ENCODE data around the gene PIEZO2.

The PIEZO2 gene

GRCh38 chr18:10858477-10858876 is 290.9 kb downstream of the PIEZO2 start:
- no peaks in the 10 kb centered on the region for H3K27me3 ChIP-seq (replicated peaks; ENCODE audit: control insufficient read depth, insufficient read depth, low read length)
- no peak overlapping the region for H3K4me3 ChIP-seq (replicated peaks; ENCODE audit: low read depth, low read length)
- no peak for DNase-seq (ENCODE audit: extremely low read depth, insufficient read length)
- H3K36me3 ChIP-seq (ENCODE audit: control insufficient read depth, insufficient read depth, low read length) = peaks cover 1% of the 10 kb centered on the region
- TF ChIP-seq CTCF (IDR thresholded peaks at IDR 0.05; ENCODE audit: insufficient read depth, low read length, poor library complexity, severe bottlenecking) = no peak

- Histone ChIP-seq H3K4me3 (replicated peaks; ENCODE audit: low read depth, low read length) (no peak overlapping the region), H3K36me3 (ENCODE audit: control insufficient read depth, insufficient read depth, low read length) (peaks cover 1% of the 10 kb centered on the region), H3K27me3 (replicated peaks; ENCODE audit: control insufficient read depth, insufficient read depth, low read length) (no peaks in the 10 kb centered on the region)
- no peak for DNase-seq (ENCODE audit: extremely low read depth, insufficient read length)
- TF ChIP-seq CTCF (IDR thresholded peaks at IDR 0.05; ENCODE audit: insufficient read depth, low read length, poor library complexity, severe bottlenecking) = no peak
Measured at GRCh38 chr18:10856132-10856531, 293.2 kb downstream of the PIEZO2 start.

- Histone ChIP-seq H3K36me3 (ENCODE audit: control insufficient read depth, insufficient read depth, low read length) (peaks cover 1% of the 10 kb centered on the region), H3K4me3 (replicated peaks; ENCODE audit: low read depth, low read length) (no peak overlapping the region), H3K27me3 (replicated peaks; ENCODE audit: control insufficient read depth, insufficient read depth, low read length) (no peaks in the 10 kb centered on the region)
- peak; percentile 9 for TF ChIP-seq CTCF (IDR thresholded peaks at IDR 0.05; ENCODE audit: insufficient read depth, low read length, poor library complexity, severe bottlenecking)
- DNase-seq (ENCODE audit: extremely low read depth, insufficient read length) = no peak
Measured at GRCh38 chr18:10852385-10853303, 296.7 kb downstream of the PIEZO2 start.

- Histone ChIP-seq H3K36me3 (ENCODE audit: control insufficient read depth, insufficient read depth, low read length) (peaks cover 1% of the 10 kb centered on the region), H3K4me3 (replicated peaks; ENCODE audit: low read depth, low read length) (no peak overlapping the region), H3K27me3 (replicated peaks; ENCODE audit: control insufficient read depth, insufficient read depth, low read length) (no peaks in the 10 kb centered on the region)
- DNase-seq (ENCODE audit: extremely low read depth, insufficient read length) = peak; percentile 64
- peak; percentile 63 for TF ChIP-seq CTCF (IDR thresholded peaks at IDR 0.05; ENCODE audit: insufficient read depth, low read length, poor library complexity, severe bottlenecking)
Measured at GRCh38 chr18:10851824-10852319, 297.5 kb downstream of the PIEZO2 start.

- no peak for DNase-seq (ENCODE audit: extremely low read depth, insufficient read length)
- no peak for TF ChIP-seq CTCF (IDR thresholded peaks at IDR 0.05; ENCODE audit: insufficient read depth, low read length, poor library complexity, severe bottlenecking)
- H3K4me3 ChIP-seq (replicated peaks; ENCODE audit: low read depth, low read length) = no peak overlapping the region
- H3K36me3 ChIP-seq (ENCODE audit: control insufficient read depth, insufficient read depth, low read length) = peaks cover 1% of the 10 kb centered on the region
- no peaks in the 10 kb centered on the region for H3K27me3 ChIP-seq (replicated peaks; ENCODE audit: control insufficient read depth, insufficient read depth, low read length)
Measured at GRCh38 chr18:10850840-10851239, 298.5 kb downstream of the PIEZO2 start.

All from GM06990 (cell line).